Fibroblast of the conjunctiva (primary cell): ENCODE results near the gene GJB5.
"Not testable (repeated sequence)": the region's sequence is repeated elsewhere in the genome, so short reads cannot be mapped to it uniquely, and the experiment has no call there.

Experiments
- DNase-seq: peaks from one replicate; pipeline ENCODE4 v3.0.0-alpha.2; 2010; ENCODE audit warnings: low read depth

The GJB5 gene

DNA sequence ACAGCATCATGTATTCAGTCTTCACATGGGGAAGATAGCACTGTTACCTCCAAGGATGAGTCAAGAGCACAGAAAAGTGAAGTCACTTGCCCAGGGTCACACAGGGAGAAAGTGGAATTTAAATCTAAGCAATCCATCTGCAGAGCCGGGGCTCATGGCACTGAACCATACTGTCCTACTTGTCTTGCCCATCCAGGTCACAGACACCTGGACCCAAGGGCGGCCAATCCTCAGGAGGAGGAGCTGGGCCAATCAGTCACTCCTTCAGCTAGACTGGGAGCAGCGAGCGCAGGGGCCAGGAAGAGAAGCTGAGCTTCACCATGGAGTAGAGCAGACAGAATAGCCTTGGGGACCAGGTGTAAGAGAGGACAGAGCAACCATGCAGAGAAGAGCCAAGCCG lies 9.2 kb upstream of the GJB5 start:
- no peak for DNase-seq

DNA sequence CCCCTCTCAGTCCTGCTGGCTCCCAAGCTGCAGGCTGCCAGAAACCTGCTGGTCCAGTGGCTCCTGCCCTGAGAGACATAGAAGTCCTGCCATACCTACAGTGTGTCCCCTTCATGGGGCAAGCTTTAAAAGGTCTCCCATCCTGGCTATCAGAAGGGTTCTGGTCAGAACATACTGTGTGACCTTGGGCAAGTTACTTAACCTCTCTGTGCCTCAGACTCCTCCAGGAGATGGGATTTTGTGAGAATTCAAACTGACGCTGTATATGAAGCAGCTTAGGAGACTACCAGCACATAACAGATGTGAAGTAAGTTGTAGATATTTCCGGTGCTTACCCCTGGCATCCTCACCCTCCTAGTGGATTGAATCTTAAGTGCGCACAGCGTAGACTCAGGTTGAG lies 8.7 kb upstream of the GJB5 start:
- DNase-seq = no peak

DNA sequence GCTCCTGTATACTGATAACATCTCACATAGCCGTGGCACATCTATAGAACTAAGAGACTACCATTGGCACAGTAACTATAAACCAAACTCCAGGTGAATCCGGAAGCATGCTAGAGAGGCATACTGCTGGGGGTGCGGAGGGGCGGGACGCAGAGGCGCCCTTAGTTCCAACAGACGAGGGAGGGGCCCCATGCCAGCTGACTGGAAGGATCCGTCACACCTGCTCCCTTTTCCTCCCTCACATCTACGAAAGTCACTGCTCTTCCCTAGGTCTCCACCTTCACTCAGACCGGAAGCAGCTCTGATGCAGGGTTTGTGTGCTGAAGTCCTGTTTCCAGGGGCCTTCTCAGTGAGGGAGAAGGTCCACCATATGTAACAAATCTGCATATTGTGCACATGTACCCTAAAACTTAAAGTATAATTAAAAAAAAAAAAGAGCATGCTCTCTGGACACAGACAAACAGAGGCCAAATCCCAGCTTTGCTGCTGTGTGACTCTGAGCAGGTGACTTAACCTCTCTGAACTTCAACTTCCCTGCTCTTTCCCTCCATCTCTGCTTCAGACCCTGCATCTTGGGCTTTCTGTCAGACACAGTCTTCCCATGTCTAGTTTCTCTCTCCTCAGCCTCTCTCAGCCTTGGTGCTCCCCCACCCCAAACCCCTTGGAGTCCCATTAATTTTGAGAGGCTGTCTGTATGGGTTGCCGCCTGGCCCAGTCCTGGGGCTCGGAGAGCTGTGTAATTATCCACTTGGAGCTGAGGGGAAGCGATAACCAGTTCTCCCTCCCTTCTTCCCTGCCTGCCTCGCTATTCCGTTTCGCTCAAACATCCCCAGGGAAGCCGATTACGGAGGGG lies 7.8 kb upstream of the GJB5 start:
- DNase-seq = no peak

DNA sequence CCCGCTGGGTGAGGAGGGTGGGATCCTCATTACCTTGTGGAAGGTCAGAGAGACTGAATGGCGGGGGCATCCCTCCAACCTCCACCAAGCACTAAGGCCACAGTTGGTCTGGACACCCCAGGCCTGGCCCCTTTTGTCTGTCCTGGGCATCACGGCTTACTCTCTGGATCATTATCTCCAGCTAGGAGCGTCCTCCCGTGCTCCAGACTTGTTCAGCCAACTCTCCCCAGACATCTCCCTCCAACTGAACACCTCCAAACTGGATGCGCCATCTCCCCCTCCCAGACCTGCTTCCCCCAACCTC lies 7.3 kb upstream of the GJB5 start:
- no peak for DNase-seq

GRCh38 chr1:34749992-34750391 lies 4.9 kb upstream of the GJB5 start:
- no peak for DNase-seq

GRCh38 chr1:34750610-34751009 lies 4.2 kb upstream of the GJB5 start:
- DNase-seq = no peak

DNA sequence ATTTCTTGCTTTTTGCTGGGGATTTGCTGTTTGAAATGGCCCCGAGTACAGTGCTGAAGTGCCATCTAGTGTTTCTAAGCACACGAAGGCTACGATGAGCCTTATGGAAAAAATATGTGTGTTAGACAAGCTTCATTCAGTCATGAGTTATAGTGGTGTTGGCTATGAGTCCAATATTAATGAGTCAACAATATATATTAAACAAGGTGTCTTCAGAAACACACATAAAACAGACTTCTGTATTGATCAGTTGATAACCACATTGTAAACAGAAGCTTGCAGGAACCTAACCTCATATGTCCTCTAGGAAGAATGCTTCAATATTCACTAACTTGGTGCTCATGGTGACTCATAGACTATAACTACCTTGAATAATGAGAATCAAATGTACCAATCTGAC lies 1.7 kb upstream of the GJB5 start:
- no peak for DNase-seq

- no peak for DNase-seq
These were observed 1.1 kb downstream of the GJB5 start for GRCh38 chr1:34755961-34756360.

DNA sequence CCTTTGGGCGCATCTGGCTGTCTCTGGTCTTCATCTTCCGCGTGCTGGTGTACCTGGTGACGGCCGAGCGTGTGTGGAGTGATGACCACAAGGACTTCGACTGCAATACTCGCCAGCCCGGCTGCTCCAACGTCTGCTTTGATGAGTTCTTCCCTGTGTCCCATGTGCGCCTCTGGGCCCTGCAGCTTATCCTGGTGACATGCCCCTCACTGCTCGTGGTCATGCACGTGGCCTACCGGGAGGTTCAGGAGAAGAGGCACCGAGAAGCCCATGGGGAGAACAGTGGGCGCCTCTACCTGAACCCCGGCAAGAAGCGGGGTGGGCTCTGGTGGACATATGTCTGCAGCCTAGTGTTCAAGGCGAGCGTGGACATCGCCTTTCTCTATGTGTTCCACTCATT lies 2.5 kb downstream of the GJB5 start:
- no peak for DNase-seq

DNA sequence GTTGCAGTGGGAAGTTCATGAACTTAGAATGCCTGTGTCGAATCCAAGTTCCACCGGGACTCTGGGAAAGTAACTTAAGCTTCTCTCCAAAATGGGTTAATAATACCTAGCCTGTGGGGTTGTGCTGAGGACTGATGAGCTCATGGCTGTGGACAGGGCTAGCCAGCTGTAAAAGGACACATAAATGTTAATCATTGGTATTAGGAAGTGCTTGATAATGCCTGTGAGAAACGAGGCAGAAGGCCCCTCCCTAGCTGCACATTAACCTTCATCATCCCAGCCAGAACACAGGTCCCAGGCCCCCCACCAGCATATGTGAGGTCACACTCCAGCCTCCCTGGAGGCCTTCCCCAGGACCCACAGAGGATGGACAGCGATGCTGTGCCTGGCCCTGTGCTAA lies 3.9 kb downstream of the GJB5 start:
- no peak for DNase-seq

GRCh38 chr1:34759503-34760357 lies 4.9 kb downstream of the GJB5 start, which contains the start of gene GJB4:
Gene GJB4 (plus strand): TSS chr1:34759740. CDS start chr1:34761255, 1,515 bp downstream.
- DNase-seq = no peak

GRCh38 chr1:34761176-34761761 lies 6.4 kb downstream of the GJB5 start:
- DNase-seq = no peak

- no peak for DNase-seq
These were observed 7.0 kb downstream of the GJB5 start for GRCh38 chr1:34761776-34762307.

GRCh38 chr1:34762474-34763141 lies 7.8 kb downstream of the GJB5 start:
- no peak for DNase-seq

DNA sequence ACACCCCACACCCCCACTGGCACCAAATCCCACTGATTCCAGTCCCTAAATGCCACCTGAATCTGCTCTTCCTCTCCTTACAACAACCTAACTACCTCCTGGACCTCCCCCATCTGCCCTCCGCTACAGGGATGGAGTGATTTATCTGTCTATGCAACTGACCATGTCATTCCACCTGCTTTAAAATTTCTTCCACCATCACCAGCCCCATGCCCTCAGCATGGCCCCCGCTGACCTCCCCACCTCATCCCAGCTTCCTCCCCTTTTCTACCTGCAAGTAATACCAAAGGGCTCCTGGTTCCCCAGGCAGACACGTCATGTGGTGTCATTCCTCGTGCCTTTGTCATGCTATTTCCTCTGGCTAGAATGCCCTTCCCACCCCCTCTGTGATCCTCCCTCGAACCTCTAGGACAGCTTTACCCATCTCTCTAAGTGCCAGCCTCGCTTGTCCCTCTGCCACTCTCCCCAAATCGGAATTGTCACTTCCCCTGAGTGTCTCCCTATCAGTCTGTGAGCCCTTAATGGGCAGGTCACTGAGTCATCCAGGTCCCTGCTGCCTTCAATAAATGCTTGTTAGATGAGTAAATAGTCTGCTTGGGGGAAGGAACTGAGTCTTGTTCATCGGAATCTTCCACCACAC lies 8.4 kb downstream of the GJB5 start:
- no peak for DNase-seq

- DNase-seq = no peak
These were observed 14.0 kb downstream of the GJB5 start for GRCh38 chr1:34768856-34769255.

DNA sequence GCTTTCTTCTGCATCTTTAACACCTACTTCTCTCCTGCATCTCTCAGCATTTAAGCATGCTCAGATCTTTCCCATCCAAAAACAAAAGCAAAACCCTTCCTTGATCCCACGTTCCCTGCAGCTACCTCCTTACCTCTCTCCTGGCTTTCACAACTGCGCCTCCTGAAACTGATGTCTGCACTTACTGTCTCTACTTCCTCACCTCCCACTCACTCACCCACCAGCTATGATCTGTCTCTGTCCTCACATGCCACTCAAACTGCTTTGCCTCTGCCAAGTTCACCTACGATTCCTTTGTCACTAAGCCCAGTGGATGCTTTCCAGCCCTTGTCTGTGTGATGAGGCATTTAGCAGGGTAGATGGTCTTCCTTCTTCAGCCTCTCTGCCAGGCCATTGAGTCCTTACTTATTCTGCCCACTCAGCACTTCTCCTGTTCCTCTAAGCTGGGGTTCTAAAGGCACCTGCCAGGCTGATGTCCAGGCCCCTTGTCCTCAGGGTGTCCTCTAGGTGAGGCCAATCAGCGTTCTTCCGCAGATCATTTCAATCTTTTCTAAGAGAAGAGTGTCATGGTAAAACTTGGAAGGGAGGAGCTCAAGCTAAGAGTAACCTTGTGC lies 16.2 kb downstream of the GJB5 start:
- no peak for DNase-seq

- DNase-seq = no peak
These were observed 16.9 kb downstream of the GJB5 start for GRCh38 chr1:34771573-34772371.

DNA sequence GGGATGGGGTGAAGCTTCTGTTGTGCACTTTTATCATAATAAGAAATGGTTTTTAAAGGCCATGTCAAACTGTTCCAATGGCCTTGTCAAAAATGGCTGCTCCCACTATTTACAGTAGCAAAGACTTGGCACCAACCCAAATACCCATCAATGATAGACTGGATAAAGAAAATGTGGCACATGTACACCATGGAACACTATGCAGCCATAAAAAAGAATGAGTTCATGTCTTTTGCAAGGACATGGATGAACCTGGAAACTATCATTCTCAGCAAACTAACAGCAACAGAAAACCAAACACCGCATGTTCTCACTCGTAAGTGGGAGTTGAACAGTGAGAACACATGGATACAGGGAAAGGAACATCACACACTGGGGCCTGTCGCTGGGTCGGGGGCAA lies 18.3 kb downstream of the GJB5 start:
- not testable (repeated sequence) for DNase-seq

GRCh38 chr1:34774957-34775356 lies 20.1 kb downstream of the GJB5 start:
- no peak for DNase-seq
